Neural progenitor cell (in vitro differentiated cells): ENCODE data around the gene C20orf144. TPM values are rescaled to one million over a fixed set of nuclear protein-coding genes. Genes with fewer than 3 reads are reported as not detected.

ENCODE experiments used
- DNase-seq: peaks from one replicate; pipeline ENCODE4 v3.0.0-alpha.2; 2016; ENCODE audit warnings: low spot score
- H2AFZ ChIP-seq: fragments of 200-600 bp; sonication (generic); replicated peaks from 2 replicates; pipeline ENCODE4 v1.6.1; 2016; ENCODE audit warnings: antibody characterized with exemption
- H3F3A ChIP-seq: fragments of 200-600 bp; sonication (generic); 2 replicates; pipeline ENCODE4 v1.6.1; 2016; ENCODE audit warnings: antibody characterized with exemption, low read depth
- H3K27ac ChIP-seq: fragments of 200-600 bp; sonication (generic); 2 replicates; pipeline ENCODE4 v1.5.1; 2016; ENCODE audit warnings: mild to moderate bottlenecking
- H3K27me3 ChIP-seq: fragments of 200-600 bp; sonication (generic); 2 replicates; pipeline ENCODE4 v1.6.1; 2016; ENCODE audit warnings: mild to moderate bottlenecking, moderate library complexity
- H3K36me3 ChIP-seq: fragments of 200-600 bp; sonication (generic); 2 replicates; pipeline ENCODE4 v1.5.1; 2016
- H3K4me1 ChIP-seq: fragments of 200-600 bp; sonication (generic); 2 replicates; pipeline ENCODE4 v1.6.1; 2016; ENCODE audit warnings: mixed run types
- H3K4me2 ChIP-seq: fragments of 200-600 bp; sonication (generic); 2 replicates; pipeline ENCODE4 v1.6.1; 2016
- H3K4me3 ChIP-seq: fragments of 200-600 bp; sonication (generic); 2 replicates; pipeline ENCODE4 v1.5.1; 2016
- H3K79me2 ChIP-seq: fragments of 200-600 bp; sonication (generic); 2 replicates; pipeline ENCODE4 v1.6.1; 2016; ENCODE audit warnings: low read depth
- H3K9ac ChIP-seq: fragments of 200-600 bp; sonication (generic); 2 replicates; pipeline ENCODE4 v1.6.1; 2016
- H3K9me3 ChIP-seq: fragments of 200-600 bp; sonication (generic); 2 replicates; pipeline ENCODE4 v1.5.1; 2016; ENCODE audit warnings: low read depth
- H4K20me1 ChIP-seq: fragments of 200-600 bp; sonication (generic); 2 replicates; pipeline ENCODE4 v1.6.1; 2016; ENCODE audit warnings: low read depth
- H3K27ac Mint-ChIP-seq: 3 replicates; pipeline ENCODE4 v1.8.0; 2021; ENCODE audit warnings: mixed read lengths
- H3K27me3 Mint-ChIP-seq: 2 replicates; pipeline ENCODE4 v1.8.0; 2022; ENCODE audit warnings: low read depth, mild to moderate bottlenecking, inconsistent platforms, moderate library complexity, mixed read lengths; ENCODE audit not compliant: insufficient read depth
- H3K36me3 Mint-ChIP-seq: 3 replicates; pipeline ENCODE4 v1.8.0; 2021; ENCODE audit warnings: mixed read lengths
- H3K4me1 Mint-ChIP-seq: 3 replicates; pipeline ENCODE4 v1.8.0; 2021; ENCODE audit warnings: mixed read lengths
- H3K4me3 Mint-ChIP-seq: 3 replicates; pipeline ENCODE4 v1.8.0; 2021; ENCODE audit warnings: mild to moderate bottlenecking, moderate library complexity, mixed read lengths
- H3K9me3 Mint-ChIP-seq: 3 replicates; pipeline ENCODE4 v1.8.0; 2020; ENCODE audit warnings: mixed read lengths
- EZH2 ChIP-seq: fragments of 200-600 bp; sonication (generic); IDR thresholded peaks from 2 replicates; pipeline ENCODE4 v1.6.1; 2017; ENCODE audit warnings: antibody characterized with exemption, mild to moderate bottlenecking, moderate library complexity
- EZH2phosphoT487 ChIP-seq: fragments of 200-600 bp; sonication (generic); IDR thresholded peaks from 2 replicates; pipeline ENCODE4 v1.6.1; 2017; ENCODE audit warnings: antibody characterized with exemption
- total RNA-seq: library from RNA; depleted of rRNA; stranded (reverse); fragments of >200 nt; gene quantifications from 2 replicates; pipeline ENCODE4 v1.2.3, GENCODE V29; 2015; ENCODE audit warnings: low replicate concordance
- TF ChIP-seq, protein P1 (sequence below): fragments of 200-600 bp; sonication (generic); IDR thresholded peaks from 2 replicates; pipeline ENCODE4 v1.5.1; 2017; ENCODE audit warnings: antibody characterized with exemption, mild to moderate bottlenecking

The C20orf144 gene
- total RNA-seq, 1 donor from 2014 or later, result not detected

GRCh38 chr20:33624399-33624798 lies 37.7 kb upstream of the C20orf144 start:
- TF ChIP-seq EZH2 (no peak), EZH2phosphoT487 (no peak)
- TF ChIP-seq, protein P1, sequence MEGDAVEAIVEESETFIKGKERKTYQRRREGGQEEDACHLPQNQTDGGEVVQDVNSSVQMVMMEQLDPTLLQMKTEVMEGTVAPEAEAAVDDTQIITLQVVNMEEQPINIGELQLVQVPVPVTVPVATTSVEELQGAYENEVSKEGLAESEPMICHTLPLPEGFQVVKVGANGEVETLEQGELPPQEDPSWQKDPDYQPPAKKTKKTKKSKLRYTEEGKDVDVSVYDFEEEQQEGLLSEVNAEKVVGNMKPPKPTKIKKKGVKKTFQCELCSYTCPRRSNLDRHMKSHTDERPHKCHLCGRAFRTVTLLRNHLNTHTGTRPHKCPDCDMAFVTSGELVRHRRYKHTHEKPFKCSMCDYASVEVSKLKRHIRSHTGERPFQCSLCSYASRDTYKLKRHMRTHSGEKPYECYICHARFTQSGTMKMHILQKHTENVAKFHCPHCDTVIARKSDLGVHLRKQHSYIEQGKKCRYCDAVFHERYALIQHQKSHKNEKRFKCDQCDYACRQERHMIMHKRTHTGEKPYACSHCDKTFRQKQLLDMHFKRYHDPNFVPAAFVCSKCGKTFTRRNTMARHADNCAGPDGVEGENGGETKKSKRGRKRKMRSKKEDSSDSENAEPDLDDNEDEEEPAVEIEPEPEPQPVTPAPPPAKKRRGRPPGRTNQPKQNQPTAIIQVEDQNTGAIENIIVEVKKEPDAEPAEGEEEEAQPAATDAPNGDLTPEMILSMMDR, result no peak
- Mint-ChIP-seq H3K9me3 (no peaks in the 10 kb centered on the region), H3K27ac (no peak overlapping the region), H3K36me3 (peaks cover 19% of the 10 kb centered on the region), H3K27me3 (no peaks in the 10 kb centered on the region), H3K4me3 (no peak overlapping the region), H3K4me1 (no peaks in the 10 kb centered on the region)
- Histone ChIP-seq H3K27ac (no peak overlapping the region), H3K9me3 (no peaks in the 10 kb centered on the region), H2AFZ (no peak overlapping the region), H3K9ac (no peak overlapping the region), H3K4me3 (no peak overlapping the region), H3F3A (no peaks in the 10 kb centered on the region), H3K4me2 (no peak overlapping the region), H4K20me1 (no peaks in the 10 kb centered on the region), H3K27me3 (no peaks in the 10 kb centered on the region), H3K79me2 (no peaks in the 10 kb centered on the region), H3K36me3 (no peaks in the 10 kb centered on the region), H3K4me1 (no peaks in the 10 kb centered on the region)
- DNase-seq, result no peak

- Histone ChIP-seq H3K27me3 (no peaks in the 10 kb centered on the region), H3K9ac (no peak overlapping the region), H3K4me2 (no peak overlapping the region), H3K36me3 (no peaks in the 10 kb centered on the region), H3K79me2 (no peaks in the 10 kb centered on the region), H2AFZ (no peak overlapping the region), H3F3A (no peaks in the 10 kb centered on the region), H3K4me1 (no peaks in the 10 kb centered on the region), H4K20me1 (no peaks in the 10 kb centered on the region), H3K9me3 (no peaks in the 10 kb centered on the region), H3K4me3 (no peak overlapping the region), H3K27ac (no peak overlapping the region)
- Mint-ChIP-seq H3K36me3 (peaks cover 21% of the 10 kb centered on the region), H3K27me3 (peaks cover 4% of the 10 kb centered on the region), H3K9me3 (no peaks in the 10 kb centered on the region), H3K27ac (no peak overlapping the region), H3K4me3 (no peak overlapping the region), H3K4me1 (no peaks in the 10 kb centered on the region)
- TF ChIP-seq EZH2phosphoT487, result no peak
- TF ChIP-seq, protein P1, result no peak
- no peak for TF ChIP-seq EZH2
- no peak for DNase-seq
Observed at GRCh38 chr20:33626190-33626589, 35.9 kb upstream of the C20orf144 start.

DNA sequence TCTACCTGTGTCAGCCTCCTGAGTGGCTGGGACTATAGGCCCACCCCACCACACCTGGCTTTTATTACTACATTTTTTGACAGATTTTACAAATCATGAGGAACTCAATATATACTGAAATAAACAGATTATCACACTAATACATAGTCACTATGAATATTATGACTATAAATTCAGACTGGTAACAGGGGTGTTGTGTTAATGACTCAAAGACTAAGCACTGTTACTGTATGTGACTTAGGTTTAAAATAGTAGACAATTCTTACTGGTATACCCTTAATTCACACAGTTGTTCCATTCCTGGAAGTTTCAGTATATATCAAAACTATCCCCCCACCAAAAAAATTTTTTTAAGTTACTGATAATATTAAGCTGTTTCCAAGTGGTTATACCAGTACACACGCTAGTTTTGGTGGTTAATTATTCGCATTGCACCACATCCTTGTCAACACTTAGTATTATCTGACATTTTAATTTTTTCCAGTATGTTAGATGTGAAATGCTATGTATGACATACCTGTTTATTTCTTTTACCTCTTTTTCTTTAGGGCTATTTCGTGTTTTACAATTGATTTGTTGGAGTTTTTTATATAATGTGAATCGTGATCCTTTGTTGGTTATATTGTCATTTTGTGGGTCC lies 34.4 kb upstream of the C20orf144 start:
- Histone ChIP-seq H3K79me2 (no peaks in the 10 kb centered on the region), H3K27me3 (no peaks in the 10 kb centered on the region), H3K9me3 (no peaks in the 10 kb centered on the region), H3K4me1 (no peaks in the 10 kb centered on the region), H3K27ac (no peak overlapping the region), H3K9ac (no peak overlapping the region), H3K4me2 (no peak overlapping the region), H3K36me3 (no peaks in the 10 kb centered on the region), H2AFZ (no peak overlapping the region), H4K20me1 (no peaks in the 10 kb centered on the region), H3F3A (no peaks in the 10 kb centered on the region), H3K4me3 (no peak overlapping the region)
- TF ChIP-seq EZH2phosphoT487 (no peak), EZH2 (no peak)
- TF ChIP-seq, protein P1, result no peak
- Mint-ChIP-seq H3K4me1 (no peaks in the 10 kb centered on the region), H3K27me3 (peaks cover 4% of the 10 kb centered on the region), H3K9me3 (no peaks in the 10 kb centered on the region), H3K27ac (no peak overlapping the region), H3K4me3 (no peak overlapping the region), H3K36me3 (peaks cover 25% of the 10 kb centered on the region)
- DNase-seq, result no peak
